Measurements from ENCODE around the gene TNF. TPM values are rescaled to one million over a fixed set of nuclear protein-coding genes. Genes with fewer than 3 reads are reported as not detected.
A peak's percentile ranks its signal among the peaks of the same experiment; 100 is the strongest.

The TNF gene
- total RNA-seq, 1 donor from 2014 or later = 0.47 TPM

DNA sequence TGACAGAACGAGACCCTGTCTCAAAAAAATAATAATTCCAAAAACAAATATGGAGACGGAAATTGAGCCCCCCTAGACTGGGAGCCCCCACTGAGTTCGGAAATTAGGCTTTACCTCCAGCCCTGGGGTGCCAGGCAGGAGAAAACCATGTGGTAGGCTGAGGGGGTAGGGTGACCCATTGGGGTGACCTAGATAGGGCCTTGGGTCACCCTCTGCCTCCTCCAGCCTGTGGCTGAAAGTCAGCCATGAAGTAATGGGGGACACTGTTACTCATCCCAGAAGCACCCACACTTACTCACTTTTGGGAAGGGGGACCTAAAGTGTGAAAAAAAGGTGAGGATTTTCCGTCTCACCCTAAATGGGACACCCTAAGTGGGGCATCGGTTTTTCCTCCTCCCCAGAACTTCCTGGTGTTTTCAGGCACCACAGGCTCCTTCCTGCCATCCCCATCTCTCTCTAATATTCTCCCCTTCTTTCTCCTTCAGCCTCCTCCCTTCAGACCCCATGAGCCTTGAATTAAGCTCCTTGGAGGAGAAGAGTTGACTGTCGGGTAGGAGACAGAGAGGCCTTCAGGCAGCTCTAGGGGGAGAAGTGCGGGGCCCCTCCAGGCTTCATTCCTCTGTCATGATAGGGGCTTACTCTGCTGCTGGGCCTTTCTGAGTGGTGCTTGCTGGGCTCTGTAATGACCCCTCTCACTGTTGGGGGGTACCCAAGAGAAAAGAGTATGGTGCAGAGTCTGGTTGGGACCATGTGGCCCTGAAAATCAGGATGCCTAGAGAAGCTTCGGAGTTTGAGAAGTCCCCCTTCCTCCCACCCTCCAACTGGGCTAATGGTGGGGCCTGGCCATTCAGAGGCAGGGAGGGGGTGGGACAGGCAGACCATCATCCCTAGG, 4.4 kb downstream of the TNF start:
- Histone ChIP-seq H3K9me3 (replicated peaks) (no peaks in the 10 kb centered on the region), H3K27ac (replicated peaks) (no peak overlapping the region), H3K27me3 (ENCODE audit: low read depth) (no peaks in the 10 kb centered on the region), H3K4me1 (peaks cover 38% of the 10 kb centered on the region), H3K36me3 (no peaks in the 10 kb centered on the region), H3K4me3 (no peak overlapping the region)
- TF ChIP-seq CTCF (IDR thresholded peaks at IDR 0.05; ENCODE audit: borderline replicate concordance) = no peak
- intact Hi-C loops (cut with micrococcal nuclease) = no loop called here
- no peak for DNase-seq

DNA sequence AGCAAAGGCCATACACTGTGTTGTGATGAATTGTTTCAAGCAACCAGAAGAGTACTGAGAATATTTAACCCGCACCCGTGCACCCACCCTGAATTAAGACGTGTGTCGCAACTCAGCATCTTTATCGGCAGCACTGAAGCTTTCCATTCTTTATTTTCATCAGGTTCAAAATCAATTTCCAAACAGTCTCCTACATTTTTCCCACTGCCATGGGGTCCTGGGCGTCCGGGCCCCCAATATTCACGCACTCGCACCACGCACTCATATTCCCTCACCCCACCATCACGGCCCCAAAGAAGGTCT, 5.0 kb downstream of the TNF start:
- no peaks in the 10 kb centered on the region for H3K9me3 ChIP-seq (replicated peaks)
- peak overlapping the region; percentile 90 for H3K27ac ChIP-seq (replicated peaks)
- peak overlapping the region; percentile 86 for H3K4me3 ChIP-seq
- no peaks in the 10 kb centered on the region for H3K36me3 ChIP-seq
- DNase-seq = no peak
- no peaks in the 10 kb centered on the region for H3K27me3 ChIP-seq (ENCODE audit: low read depth)
- no peak for TF ChIP-seq CTCF (IDR thresholded peaks at IDR 0.05; ENCODE audit: borderline replicate concordance)
- peaks cover 38% of the 10 kb centered on the region for H3K4me1 ChIP-seq
- intact Hi-C loops (cut with micrococcal nuclease) = no loop called here

DNA sequence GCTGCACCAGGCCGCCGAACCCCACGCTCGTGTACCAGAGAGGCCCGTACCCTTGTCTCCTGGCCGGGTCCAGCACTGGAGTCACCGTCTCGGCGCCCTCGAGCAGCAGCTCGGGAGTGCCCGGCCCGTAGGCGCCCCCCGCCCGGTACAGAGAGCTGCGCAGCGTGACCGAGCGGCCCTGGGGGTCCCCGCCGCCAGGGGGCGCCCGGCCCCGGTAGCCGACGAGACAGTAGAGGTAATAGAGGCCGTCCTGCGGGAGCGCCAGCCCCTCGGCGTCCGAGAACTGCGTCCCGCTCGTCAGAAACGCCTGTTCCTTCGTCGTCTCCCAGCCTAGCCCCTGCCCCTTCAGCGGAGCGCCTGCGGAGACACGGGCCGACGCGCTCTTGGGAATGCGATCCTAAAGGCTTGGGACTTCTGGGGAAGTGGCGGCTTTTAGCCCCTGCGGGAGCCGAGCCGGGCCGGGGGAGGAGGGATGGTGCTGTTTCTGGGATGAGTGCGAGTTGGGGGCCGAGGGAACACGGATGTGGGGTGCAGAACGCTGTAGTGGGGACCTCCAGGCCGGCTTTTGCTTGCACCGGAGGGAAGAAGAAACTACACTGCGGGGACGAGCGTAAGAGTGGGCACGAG, 5.6 kb downstream of the TNF start:
- H3K36me3 ChIP-seq = no peaks in the 10 kb centered on the region
- DNase-seq = peak; percentile 92
- H3K27me3 ChIP-seq (ENCODE audit: low read depth) = no peaks in the 10 kb centered on the region
- peaks cover 41% of the 10 kb centered on the region for H3K4me1 ChIP-seq
- peak overlapping the region; percentile 90 for H3K27ac ChIP-seq (replicated peaks)
- intact Hi-C loops (cut with micrococcal nuclease) = no loop called here
- peak; percentile 99 for TF ChIP-seq CTCF (IDR thresholded peaks at IDR 0.05; ENCODE audit: borderline replicate concordance)
- no peaks in the 10 kb centered on the region for H3K9me3 ChIP-seq (replicated peaks)
- peak overlapping the region; percentile 86 for H3K4me3 ChIP-seq

GRCh38 chr6:31581434-31582229, 6.3 kb downstream of the TNF start:
- TF ChIP-seq CTCF (IDR thresholded peaks at IDR 0.05; ENCODE audit: borderline replicate concordance) = no peak
- no peak for DNase-seq
- peak overlapping the region; percentile 86 for H3K4me3 ChIP-seq
- H3K4me1 ChIP-seq = peaks cover 39% of the 10 kb centered on the region
- no peaks in the 10 kb centered on the region for H3K9me3 ChIP-seq (replicated peaks)
- intact Hi-C loops (cut with micrococcal nuclease) = no loop called here
- peak overlapping the region; percentile 90 for H3K27ac ChIP-seq (replicated peaks)
- no peaks in the 10 kb centered on the region for H3K36me3 ChIP-seq
- H3K27me3 ChIP-seq (ENCODE audit: low read depth) = no peaks in the 10 kb centered on the region

DNA sequence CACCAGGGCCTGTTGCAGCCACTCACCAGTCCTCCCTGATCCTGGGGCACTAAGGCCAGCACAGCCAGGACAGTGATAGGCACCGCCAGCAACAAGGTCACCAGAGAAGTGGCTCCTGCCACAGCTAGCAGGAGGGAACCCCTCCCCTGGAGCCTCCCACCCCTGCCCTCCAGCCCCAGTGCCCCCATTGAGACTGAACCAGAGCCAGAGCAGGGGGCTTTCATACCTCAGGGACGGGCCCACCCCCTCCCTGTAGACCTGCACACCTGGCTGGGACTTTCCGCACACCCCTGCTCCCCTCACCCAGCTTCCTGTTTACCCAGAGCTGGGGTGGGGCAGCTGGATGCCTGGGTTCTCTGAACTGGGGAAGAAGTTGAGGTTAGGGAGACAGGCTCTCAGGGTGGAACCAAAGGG, 6.9 kb downstream of the TNF start, which contains the start of gene LTB:
Gene LTB (minus strand): TSS at position 195 of the 414 bp plus-strand sequence. CDS start 7 bp downstream, at position 188.
- intact Hi-C loops (cut with micrococcal nuclease) = no loop called here
- peak within 1 kb of the TSS; percentile 90 for H3K27ac ChIP-seq (replicated peaks)
- no peak for DNase-seq
- no peak for TF ChIP-seq CTCF (IDR thresholded peaks at IDR 0.05; ENCODE audit: borderline replicate concordance)
- no peaks in the 10 kb centered on the region for H3K27me3 ChIP-seq (ENCODE audit: low read depth)
- H3K4me1 ChIP-seq = peaks cover 33% of the 10 kb centered on the region
- no peaks in the 10 kb centered on the region for H3K9me3 ChIP-seq (replicated peaks)
- H3K4me3 ChIP-seq = peak within 1 kb of the TSS; percentile 86
- H3K36me3 ChIP-seq = no peaks in the 10 kb centered on the region

Measured in left ventricle myocardium inferior (tissue), 1 donor.